HepG2 (cell line): ENCODE measurements around the gene PYCR2. TPM values are rescaled to one million over a fixed set of nuclear protein-coding genes. Genes with fewer than 3 reads are reported as not detected.
A peak's percentile ranks its signal among the peaks of the same experiment; 100 is the strongest.

Source experiments
- ARID5B ChIP-seq: IDR thresholded peaks from 2 replicates; pipeline ENCODE4 v1.4.0; 2020; ENCODE audit warnings: mild to moderate bottlenecking, missing genetic modification reagents
- CREB1 ChIP-seq, 2 experiments: fragments of 450-650 bp in 1 of 2; IDR thresholded peaks; 2 replicates each; pipeline ENCODE4 v1.6.1; 2016 to 2017; ENCODE audit warnings: control low read depth in 1 of 2, mild to moderate bottlenecking in 1 of 2, missing compliant biosample characterization in 1 of 2, missing genetic modification characterization in 1 of 2
- DNMT3B ChIP-seq: conservative IDR thresholded peaks from 2 replicates; pipeline ENCODE4 v1.6.1; 2016; ENCODE audit warnings: missing biosample characterization, control low read depth
- FOSL2 ChIP-seq: sonication (generic); formaldehyde crosslinking; IDR thresholded peaks from 2 replicates; pipeline ENCODE4 v1.4.0; 2020; ENCODE audit warnings: missing genetic modification reagents
- FOXM1 ChIP-seq: sonication (generic); formaldehyde crosslinking; IDR thresholded peaks from 2 replicates; pipeline ENCODE4 v1.5.0; 2020; ENCODE audit warnings: missing genetic modification reagents
- FOXO1 ChIP-seq: sonication (generic); formaldehyde crosslinking; IDR thresholded peaks from 2 replicates; pipeline ENCODE4 v1.4.0; 2020; ENCODE audit warnings: missing genetic modification reagents
- HDAC1 ChIP-seq: sonication (generic); formaldehyde crosslinking; IDR thresholded peaks from 2 replicates; pipeline ENCODE4 v1.5.1; 2020; ENCODE audit warnings: mild to moderate bottlenecking, missing genetic modification reagents
- HOXA7 ChIP-seq: sonication (generic); formaldehyde crosslinking; IDR thresholded peaks from 2 replicates; pipeline ENCODE4 v1.8.1; 2022; ENCODE audit warnings: mild to moderate bottlenecking, missing genetic modification reagents, moderate library complexity
- LCORL ChIP-seq, 2 experiments: fragments of 450-650 bp in 1 of 2; sonication (generic) in 1 of 2; formaldehyde crosslinking in 1 of 2; IDR thresholded peaks; 2 replicates each; pipeline versions ENCODE4 v1.5.0 to v1.6.1; 2017 to 2020; ENCODE audit warnings: antibody characterized with exemption in 1 of 2, missing genetic modification reagents in 1 of 2
- MAFK ChIP-seq, 2 experiments: IDR thresholded peaks in 1 of 2; conservative IDR thresholded peaks in 1 of 2; 2 replicates each; pipeline ENCODE4 v1.6.1; 2011; ENCODE audit warnings: improper control_type of control experiment in 2 of 2, low read length in 2 of 2
- NFKBIZ ChIP-seq: IDR thresholded peaks from 2 replicates; pipeline ENCODE4 v1.6.1; 2018; ENCODE audit warnings: missing genetic modification reagents, missing compliant biosample characterization
- ONECUT2 ChIP-seq: sonication (generic); formaldehyde crosslinking; IDR thresholded peaks from 2 replicates; pipeline ENCODE4 v1.4.0; 2020; ENCODE audit warnings: missing genetic modification reagents
- PCBP2 ChIP-seq: fragments of 200-400 bp; formaldehyde crosslinking; optimal IDR thresholded peaks from 2 replicates; pipeline ENCODE3; 2018; ENCODE audit warnings: low read length, low read depth; ENCODE audit not compliant: poor library complexity, severe bottlenecking
- TEAD3 ChIP-seq: optimal IDR thresholded peaks from 2 replicates; pipeline ENCODE3; 2016; ENCODE audit warnings: borderline replicate concordance
- THRA ChIP-seq: sonication (generic); formaldehyde crosslinking; IDR thresholded peaks from 2 replicates; pipeline ENCODE4 v1.4.0; 2020; ENCODE audit warnings: missing genetic modification reagents, borderline replicate concordance
- ZBED4 ChIP-seq: sonication (generic); formaldehyde crosslinking; IDR thresholded peaks from 2 replicates; pipeline ENCODE4 v1.4.0; 2020; ENCODE audit warnings: missing genetic modification reagents, borderline replicate concordance
- ZBTB3 ChIP-seq: sonication (generic); formaldehyde crosslinking; IDR thresholded peaks from 2 replicates; pipeline ENCODE4 v1.4.0; 2020; ENCODE audit warnings: low read depth, mild to moderate bottlenecking, moderate library complexity, missing genetic modification reagents, borderline replicate concordance
- ZNF709 ChIP-seq: sonication (generic); formaldehyde crosslinking; IDR thresholded peaks from 2 replicates; pipeline ENCODE4 v1.5.0; 2020; ENCODE audit warnings: mild to moderate bottlenecking, missing genetic modification reagents
- polyA plus RNA-seq, 8 experiments: library from polyadenylated mRNA; depleted of rRNA in 3 of 8; stranded (reverse) in 7 of 8; unstranded in 1 of 8; fragments of >200 nt; fragmentation: Illumina TruSeq in 4 of 8; extraction: Trizol in 4 of 8; gene quantifications; 2 replicates each; pipeline versions ENCODE4 v1.2.1 to v1.2.3, GENCODE V29; 2011 to 2016; ENCODE audit warnings: low read depth in 4 of 8, missing spikeins in 1 of 8, mixed read lengths in 1 of 8; ENCODE audit not compliant: insufficient read depth in 1 of 8
- total RNA-seq, 5 experiments: library from RNA; depleted of rRNA; stranded (reverse); fragments of >200 nt; fragmentation: Illumina TruSeq; extraction: Trizol; gene quantifications; 2 replicates each; pipeline ENCODE4 v1.2.3, GENCODE V29; 2016; ENCODE audit warnings: low read depth in 1 of 5

The PYCR2 gene
- total and polyA plus RNA-seq, 2 of the 13 experiments (the other 11 are each of a cell fraction or from before 2014, with no cell fraction given), result 47.2 to 47.8 TPM

- TF ChIP-seq FOXM1 (CRISPR knock-in tag), result no peak
- no peak for TF ChIP-seq LCORL (IDR thresholded peaks at IDR 0.05)
- TF ChIP-seq LCORL (CRISPR knock-in tag; IDR thresholded peaks at IDR 0.05), result peak; percentile 84
- TF ChIP-seq FOSL2 (CRISPR knock-in tag), result 0 out of 2 replicates have a peak, but pooled peaks have one; percentile 14
- peak; percentile 44; the same call in 1 of the 2 replicates for TF ChIP-seq FOXO1 (CRISPR knock-in tag)
- TF ChIP-seq HOXA7 (CRISPR knock-in tag), result no peak
- TF ChIP-seq ZNF709 (CRISPR knock-in tag), result no peak
- TF ChIP-seq NFKBIZ, result no peak
- TF ChIP-seq TEAD3 (CRISPR knock-in tag), result peak; percentile 36
- no peak for TF ChIP-seq ONECUT2
- peak; percentile 73 for TF ChIP-seq HDAC1 (CRISPR knock-in tag)
- TF ChIP-seq CREB1 (IDR thresholded peaks at IDR 0.05), result peak; percentile 92
- TF ChIP-seq CREB1 (CRISPR knock-in tag; IDR thresholded peaks at IDR 0.05), result peak; percentile 70
- TF ChIP-seq THRA (CRISPR knock-in tag), result peak; percentile 63; the same call in 1 of the 2 replicates
- peak; percentile 52; the same call in 1 of the 2 replicates for TF ChIP-seq ARID5B (CRISPR knock-in tag)
- TF ChIP-seq ZBED4 (CRISPR knock-in tag), result no peak
- TF ChIP-seq ZBTB3 (CRISPR knock-in tag), result no peak
- no peak for TF ChIP-seq PCBP2
- no peak for TF ChIP-seq DNMT3B
- no peak for TF ChIP-seq MAFK (conservative IDR thresholded peaks at IDR 0.05 in 1 of 2, IDR thresholded peaks at IDR 0.05 in 1 of 2; ENCODE audit: low read length in 2 of 2)
Measured at GRCh38 chr1:225890346-225891228, 33.5 kb downstream of the PYCR2 start (continued).
